HCT116 (cell line): ENCODE measurements around the gene LRRC47. TPM values are rescaled to one million over a fixed set of nuclear protein-coding genes. Genes with fewer than 3 reads are reported as not detected.

ENCODE experiments used
- ATAC-seq: fragments of 200-7000 bp; cut with Tn5 transposase; 2 replicates; pipeline ENCODE4 v1.9.1; 2020; ENCODE audit warnings: mild to moderate bottlenecking, moderate library complexity
- BruUV-seq: library from RNA; stranded (reverse); fragments of 400-500 nt; replicated peaks from 2 replicates; lab custom pipeline; 2021; lab: Mats Ljungman, UMichigan
- CTCF ChIA-PET: fragments of 300-600 bp; sonication (Branson Sonifier 250); formaldehyde crosslinking; loops from one replicate; lab custom pipeline; 2021; ENCODE audit warnings: antibody characterized with exemption; lab: Charles Lee
- POLR2A ChIA-PET: fragments of 300-600, 350-600 bp; sonication (Branson Sonifier 250); formaldehyde crosslinking; loops from one replicate; lab custom pipeline; 2021; ENCODE audit warnings: antibody characterized with exemption; lab: Charles Lee
- RAD21 ChIA-PET, 2 experiments: fragments of 300-600 bp; sonication (Branson Sonifier 250); formaldehyde crosslinking; loops; one replicate each; lab custom pipeline; 2023; ENCODE audit warnings: low total read pairs in 2 of 2; ENCODE audit not compliant: uncharacterized antibody in 2 of 2, unreplicated experiment in 2 of 2, low non-redundant PET in 1 of 2; lab: Charles Lee
- DNase-seq: peaks from one replicate; pipeline ENCODE4 v3.0.0-alpha.2; 2010; ENCODE audit warnings: low read depth, low spot score
- H2AFZ ChIP-seq: fragments of 200-600 bp; shearing (Covaris generic), sonication (generic); 2 replicates; pipeline ENCODE4 v1.6.1; 2017; ENCODE audit warnings: low read depth, mixed run types, mixed read lengths, antibody characterized with exemption, low read length; ENCODE audit not compliant: poor library complexity, severe bottlenecking
- H3K27ac ChIP-seq: 2 replicates; pipeline ENCODE4 v1.5.1; 2012; ENCODE audit warnings: low read depth, low read length
- H3K27me3 ChIP-seq: fragments of 200-600 bp; sonication (generic); 2 replicates; pipeline ENCODE4 v1.6.1; 2016; ENCODE audit warnings: mixed run types, low read length, mixed read lengths; ENCODE audit not compliant: insufficient read depth
- H3K36me3 ChIP-seq, 2 experiments: fragments of 200-500 bp in 1 of 2; fragments of 200-600 bp in 1 of 2; sonication (Bioruptor generic) in 1 of 2; sonication (generic) in 1 of 2; 2 replicates each; pipeline versions ENCODE4 v1.5.1 to v1.6.1; 2014 to 2016; ENCODE audit warnings: low read length in 2 of 2, inconsistent platforms in 1 of 2, mixed read lengths in 1 of 2, mixed run types in 1 of 2; ENCODE audit not compliant: insufficient read depth in 2 of 2, control insufficient read depth in 1 of 2
- H3K4me1 ChIP-seq, 2 experiments: fragments of 200-600 bp in 1 of 2; sonication (generic) in 1 of 2; 2 replicates each; pipeline versions ENCODE4 v1.5.1 to v1.6.1; 2012 to 2017; ENCODE audit warnings: low read length in 2 of 2, inconsistent platforms in 1 of 2, mild to moderate bottlenecking in 1 of 2, mixed read lengths in 1 of 2, mixed run types in 1 of 2, moderate library complexity in 1 of 2; ENCODE audit not compliant: insufficient read depth in 2 of 2, control insufficient read depth in 1 of 2
- H3K4me2 ChIP-seq: fragments of 200-600 bp; sonication (generic); 2 replicates; pipeline ENCODE4 v1.6.1; 2017; ENCODE audit warnings: mixed run types, low read length, mixed read lengths
- H3K4me3 ChIP-seq, 2 experiments: fragments of 200-600 bp in 1 of 2; sonication (generic) in 1 of 2; replicated peaks in 1 of 2; 2 replicates each; pipeline ENCODE4 v1.5.1; 2011 to 2016; ENCODE audit warnings: low read length in 2 of 2, control low read depth in 1 of 2, low read depth in 1 of 2, mild to moderate bottlenecking in 1 of 2, mixed read lengths in 1 of 2, mixed run types in 1 of 2
- H3K79me2 ChIP-seq: fragments of 200-600 bp; sonication (generic); 2 replicates; pipeline ENCODE4 v1.6.1; 2017; ENCODE audit warnings: mild to moderate bottlenecking, mixed run types, low read length, moderate library complexity, mixed read lengths; ENCODE audit not compliant: insufficient read depth
- H3K9ac ChIP-seq: fragments of 200-600 bp; sonication (generic); 2 replicates; pipeline ENCODE4 v1.6.1; 2016; ENCODE audit warnings: low read length, mixed read lengths
- H3K9me2 ChIP-seq: fragments of 200-600 bp; sonication (generic), shearing (Covaris generic); 2 replicates; pipeline ENCODE4 v1.6.1; 2017; ENCODE audit warnings: mixed run types, mild to moderate bottlenecking, moderate library complexity; ENCODE audit not compliant: insufficient read depth
- H3K9me3 ChIP-seq, 2 experiments: fragments of 200-500 bp in 1 of 2; fragments of 200-600 bp in 1 of 2; sonication (Bioruptor generic) in 1 of 2; sonication (generic) in 1 of 2; 2 replicates each; pipeline ENCODE4 v1.6.1; 2014 to 2017; ENCODE audit warnings: low read length in 2 of 2, mixed read lengths in 2 of 2, inconsistent platforms in 1 of 2, low read depth in 1 of 2, mild to moderate bottlenecking in 1 of 2, mixed run types in 1 of 2, moderate library complexity in 1 of 2; ENCODE audit not compliant: control insufficient read depth in 1 of 2, insufficient read depth in 1 of 2
- H4K20me1 ChIP-seq: fragments of 200-600 bp; sonication (generic), shearing (Covaris generic); 2 replicates; pipeline ENCODE4 v1.6.1; 2017; ENCODE audit warnings: mixed run types, mild to moderate bottlenecking, moderate library complexity; ENCODE audit not compliant: insufficient read depth
- ATF3 ChIP-seq: IDR thresholded peaks from 2 replicates; pipeline ENCODE4 v1.6.1; 2012
- CBX3 ChIP-seq: IDR thresholded peaks from 2 replicates; pipeline ENCODE4 v1.6.1; 2012; ENCODE audit warnings: low read depth
- CEBPB ChIP-seq: IDR thresholded peaks from 2 replicates; pipeline ENCODE4 v1.6.1; 2012; ENCODE audit warnings: low read depth
- CTCF ChIP-seq, 3 experiments: fragments of 200-600 bp in 1 of 3; sonication (generic) in 1 of 3; IDR thresholded peaks in 2 of 3; conservative IDR thresholded peaks in 1 of 3; 2 replicates each; pipeline ENCODE4 v1.5.1; 2012 to 2017; ENCODE audit warnings: low read depth in 2 of 3, low read length in 2 of 3, antibody characterized with exemption in 1 of 3, borderline replicate concordance in 1 of 3, control low read depth in 1 of 3, mild to moderate bottlenecking in 1 of 3, mixed read lengths in 1 of 3, mixed run types in 1 of 3, moderate library complexity in 1 of 3; ENCODE audit not compliant: insufficient read depth in 1 of 3
- EGR1 ChIP-seq: IDR thresholded peaks from 2 replicates; pipeline ENCODE4 v1.6.1; 2012; ENCODE audit warnings: low read depth
- ELF1 ChIP-seq: IDR thresholded peaks from 2 replicates; pipeline ENCODE4 v1.6.1; 2012; ENCODE audit warnings: low read depth, borderline replicate concordance
- EZH2 ChIP-seq: fragments of 200-600 bp; sonication (generic); IDR thresholded peaks from 2 replicates; pipeline ENCODE4 v1.6.1; 2017; ENCODE audit warnings: antibody characterized with exemption, mixed run types
- EZH2phosphoT487 ChIP-seq: fragments of 200-600 bp; IDR thresholded peaks from 2 replicates; pipeline ENCODE4 v1.6.1; 2018; ENCODE audit warnings: antibody characterized with exemption, borderline replicate concordance
- FOSL1 ChIP-seq: IDR thresholded peaks from 2 replicates; pipeline ENCODE4 v1.6.1; 2012; ENCODE audit warnings: low read depth
- JUND ChIP-seq: IDR thresholded peaks from 2 replicates; pipeline ENCODE4 v1.6.1; 2012
- POLR2A ChIP-seq: IDR thresholded peaks from 2 replicates; pipeline ENCODE4 v1.7.0; 2011; ENCODE audit warnings: borderline replicate concordance; ENCODE audit not compliant: insufficient read depth, insufficient read length; ENCODE audit errors: extremely low read depth
- POLR2AphosphoS5 ChIP-seq: IDR thresholded peaks from 2 replicates; pipeline ENCODE4 v1.6.1; 2011; ENCODE audit warnings: mild to moderate bottlenecking, low read depth, low read length, moderate library complexity
- RAD21 ChIP-seq: IDR thresholded peaks from 2 replicates; pipeline ENCODE4 v1.6.1; 2012; ENCODE audit warnings: low read depth, mild to moderate bottlenecking
- REST ChIP-seq: IDR thresholded peaks from 2 replicates; pipeline ENCODE4 v1.6.1; 2012; ENCODE audit warnings: low read depth
- SP1 ChIP-seq: IDR thresholded peaks from 2 replicates; pipeline ENCODE4 v1.6.1; 2012; ENCODE audit warnings: low read depth
- SRF ChIP-seq: IDR thresholded peaks from 2 replicates; pipeline ENCODE4 v1.6.1; 2012; ENCODE audit warnings: low read depth
- TCF7L2 ChIP-seq: IDR thresholded peaks from 2 replicates; pipeline ENCODE4 v1.7.0; 2011; ENCODE audit warnings: borderline replicate concordance, inconsistent platforms; ENCODE audit not compliant: insufficient read depth, insufficient read length; ENCODE audit errors: extremely low read depth
- YY1 ChIP-seq: IDR thresholded peaks from 2 replicates; pipeline ENCODE4 v1.6.1; 2011; ENCODE audit warnings: low read length, low read depth, moderate library complexity, mild to moderate bottlenecking; ENCODE audit not compliant: insufficient replicate concordance; ENCODE audit errors: extremely low read depth
- intact Hi-C: fragments of 100-400 bp; cut with micrococcal nuclease; formaldehyde crosslinking; loops from 2 replicates; pipeline ENCODE4 v1.10.0; 2022
- total RNA-seq: library from RNA; stranded (reverse); gene quantifications from one replicate; pipeline ENCODE4 v1.2.1, GENCODE V29; 2021; ENCODE audit not compliant: unreplicated experiment

Gene LRRC47
- total RNA-seq, 1 experiment from 2014 or later = 48.0 TPM

- no peaks in the 10 kb centered on the region for H3K9me2 ChIP-seq
- TF ChIP-seq TCF7L2 (no peak), RAD21 (no peak), CEBPB (no peak), FOSL1 (no peak), ATF3 (no peak), YY1 (no peak), ELF1 (no peak), SRF (no peak), CBX3 (no peak), EGR1 (no peak), EZH2phosphoT487 (no peak), POLR2A (no peak), REST (no peak), JUND (no peak), POLR2AphosphoS5 (no peak), SP1 (no peak), CTCF (IDR thresholded peaks at IDR 0.05 in 2 of 3, conservative IDR thresholded peaks at IDR 0.05 in 1 of 3; ENCODE audit: borderline replicate concordance in 1 of 3, insufficient read depth in 1 of 3, low read depth in 2 of 3, low read length in 2 of 3) (no peak), EZH2 (no peak)
- TF ChIP-seq, all 23 proteins: peak for 0
- no peak overlapping the region for H2AFZ ChIP-seq
- peaks cover 13 to 25% of the 10 kb centered on the region in 2 experiments; a peak in 3 of 4 replicates for H3K36me3 ChIP-seq
- intact Hi-C loops = no loop called here
- peaks cover 44% of the 10 kb centered on the region for H3K79me2 ChIP-seq
- POLR2A ChIA-PET = no interaction called here
- BruUV-seq = no TSS peak
- no peaks in the 10 kb centered on the region for H3K9me3 ChIP-seq
- H3K4me2 ChIP-seq = no peak overlapping the region
- no peaks in the 10 kb centered on the region for H3K27me3 ChIP-seq
- no peak for ATAC-seq
- H3K4me1 ChIP-seq = no peaks in the 10 kb centered on the region
- DNase-seq = no peak
- RAD21 ChIA-PET = no interaction called here
- CTCF ChIA-PET = no interaction called here
- no peak overlapping the region for H3K4me3 ChIP-seq
- H3K27ac ChIP-seq = no peak overlapping the region
- no peaks in the 10 kb centered on the region for H4K20me1 ChIP-seq
- H3K9ac ChIP-seq = no peak overlapping the region
Observed at GRCh38 chr1:3787349-3787715, 9.0 kb downstream of the LRRC47 start.
